ENCODE results near the gene SMIM35.

DNA sequence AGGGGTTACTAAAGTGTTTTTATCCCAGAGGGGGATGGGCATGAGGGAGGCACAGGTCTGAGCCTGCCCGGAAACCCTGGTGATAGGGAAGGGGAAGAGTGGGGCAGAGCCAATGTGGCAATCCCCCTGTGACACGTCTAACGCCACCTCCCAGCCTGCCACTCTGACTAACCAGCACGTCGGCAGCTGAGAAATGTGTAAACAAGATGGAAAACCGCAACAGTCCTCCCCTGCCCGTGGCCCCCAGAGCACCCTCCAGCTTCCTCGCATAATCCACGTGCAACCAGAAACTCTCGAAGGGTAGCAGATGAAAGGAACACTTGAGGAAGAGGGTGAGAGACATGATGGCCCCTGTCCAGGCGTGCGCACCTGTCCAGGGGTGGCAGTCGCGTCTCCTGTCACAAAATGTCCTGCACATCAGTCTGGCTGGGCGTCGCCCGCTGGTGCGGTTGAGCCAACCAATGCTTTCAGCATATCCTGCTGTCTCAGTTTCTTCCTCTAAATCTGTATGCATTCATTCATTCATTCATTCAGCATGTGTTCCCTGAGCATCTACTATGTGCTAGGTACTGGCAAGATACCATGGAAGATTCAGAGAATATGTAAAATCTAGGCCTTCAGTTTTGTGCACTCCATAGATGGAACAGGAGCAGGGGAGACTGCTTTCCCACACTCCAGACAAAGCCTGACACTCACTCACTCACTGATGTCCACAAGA is 5.4 kb downstream of the SMIM35 start:
- TF ChIP-seq, protein P1, sequence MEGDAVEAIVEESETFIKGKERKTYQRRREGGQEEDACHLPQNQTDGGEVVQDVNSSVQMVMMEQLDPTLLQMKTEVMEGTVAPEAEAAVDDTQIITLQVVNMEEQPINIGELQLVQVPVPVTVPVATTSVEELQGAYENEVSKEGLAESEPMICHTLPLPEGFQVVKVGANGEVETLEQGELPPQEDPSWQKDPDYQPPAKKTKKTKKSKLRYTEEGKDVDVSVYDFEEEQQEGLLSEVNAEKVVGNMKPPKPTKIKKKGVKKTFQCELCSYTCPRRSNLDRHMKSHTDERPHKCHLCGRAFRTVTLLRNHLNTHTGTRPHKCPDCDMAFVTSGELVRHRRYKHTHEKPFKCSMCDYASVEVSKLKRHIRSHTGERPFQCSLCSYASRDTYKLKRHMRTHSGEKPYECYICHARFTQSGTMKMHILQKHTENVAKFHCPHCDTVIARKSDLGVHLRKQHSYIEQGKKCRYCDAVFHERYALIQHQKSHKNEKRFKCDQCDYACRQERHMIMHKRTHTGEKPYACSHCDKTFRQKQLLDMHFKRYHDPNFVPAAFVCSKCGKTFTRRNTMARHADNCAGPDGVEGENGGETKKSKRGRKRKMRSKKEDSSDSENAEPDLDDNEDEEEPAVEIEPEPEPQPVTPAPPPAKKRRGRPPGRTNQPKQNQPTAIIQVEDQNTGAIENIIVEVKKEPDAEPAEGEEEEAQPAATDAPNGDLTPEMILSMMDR (IDR thresholded peaks at IDR 0.05), result no peak
- no peak for TF ChIP-seq POLR2A (IDR thresholded peaks at IDR 0.05)
- no peak for TF ChIP-seq EP300 (IDR thresholded peaks at IDR 0.05)
